Measurements from ENCODE around the gene RHBDD2. TPM values are rescaled to one million over a fixed set of nuclear protein-coding genes. Genes with fewer than 3 reads are reported as not detected.

Gene RHBDD2
- total and polyA plus RNA-seq, 4 donors = 25.1 to 102 (median 82.0) TPM

- H3K36me3 ChIP-seq (ENCODE audit: control insufficient read depth in 4 of 4, insufficient read depth in 4 of 4, low read length in 4 of 4) = peaks cover 0 to 6% (median 0%) of the 10 kb centered on the region in 4 donors
- peaks cover 0 to 14% (median 0%) of the 10 kb centered on the region in 5 donors for H3K4me1 ChIP-seq (ENCODE audit: control insufficient read depth in 5 of 5, insufficient read depth in 5 of 5, low read length in 5 of 5)
- H3K9ac ChIP-seq (ENCODE audit: insufficient read depth in 1 of 2, low read length in 2 of 2) = no peak overlapping the region
These were observed 45.4 kb downstream of the RHBDD2 start for GRCh38 chr7:75924256-75924655.

GRCh38 chr7:75924889-75925288, 46.1 kb downstream of the RHBDD2 start:
- H3K4me3 ChIP-seq = no peak overlapping the region
- WGBS, 2 donors = 80% methylated on average over 2 of the region's 2 CpGs
- ATAC-seq (ENCODE audit: insufficient read depth, low FRiP score) = no peak
- H3K4me1 ChIP-seq (ENCODE audit: control insufficient read depth in 5 of 5, insufficient read depth in 5 of 5, low read length in 5 of 5) = peaks cover 0 to 14% (median 0%) of the 10 kb centered on the region in 5 donors
- H3K27me3 ChIP-seq (ENCODE audit: control insufficient read depth in 3 of 3, insufficient read depth in 3 of 3, low read length in 2 of 3) = no peaks in the 10 kb centered on the region
- H3K9ac ChIP-seq (ENCODE audit: insufficient read depth in 1 of 2, low read length in 2 of 2) = no peak overlapping the region
- DNase-seq = no peak
- peaks cover 0 to 6% (median 2%) of the 10 kb centered on the region in 4 donors for H3K36me3 ChIP-seq (ENCODE audit: control insufficient read depth in 4 of 4, insufficient read depth in 4 of 4, low read length in 4 of 4)
- H3K9me3 ChIP-seq (ENCODE audit: control insufficient read depth in 4 of 4, insufficient read depth in 3 of 4, low read length in 3 of 4) = no peaks in the 10 kb centered on the region
- no peak overlapping the region for H3K27ac ChIP-seq (ENCODE audit: low read depth in 1 of 2, low read length in 1 of 2)
- TF ChIP-seq CTCF (IDR thresholded peaks at IDR 0.05; ENCODE audit: control extremely low read depth, extremely low read depth) = no peak

More at GRCh38 chr7:75924256-75924655, 45.4 kb downstream of the RHBDD2 start:
- Histone ChIP-seq H3K4me3 (no peak overlapping the region), H3K27ac (ENCODE audit: low read depth in 1 of 2, low read length in 1 of 2) (no peak overlapping the region), H3K9me3 (ENCODE audit: control insufficient read depth in 4 of 4, insufficient read depth in 3 of 4, low read length in 3 of 4) (no peaks in the 10 kb centered on the region), H3K27me3 (ENCODE audit: control insufficient read depth in 3 of 3, insufficient read depth in 3 of 3, low read length in 2 of 3) (no peaks in the 10 kb centered on the region)
- DNase-seq (no peak), ATAC-seq (ENCODE audit: insufficient read depth, low FRiP score) (no peak)
- WGBS, 2 donors = 96 to 100% methylated on average over 2 of the region's 2 CpGs
- no peak for TF ChIP-seq CTCF (IDR thresholded peaks at IDR 0.05; ENCODE audit: control extremely low read depth, extremely low read depth)

- no peak for TF ChIP-seq CTCF (IDR thresholded peaks at IDR 0.05; ENCODE audit: control extremely low read depth, extremely low read depth)
- peaks cover 0 to 13% (median 0%) of the 10 kb centered on the region in 5 donors for H3K4me1 ChIP-seq (ENCODE audit: control insufficient read depth in 5 of 5, insufficient read depth in 5 of 5, low read length in 5 of 5)
- peaks cover 0 to 6% (median 2%) of the 10 kb centered on the region in 4 donors for H3K36me3 ChIP-seq (ENCODE audit: control insufficient read depth in 4 of 4, insufficient read depth in 4 of 4, low read length in 4 of 4)
- DNase-seq = no peak
- no peaks in the 10 kb centered on the region for H3K9me3 ChIP-seq (ENCODE audit: control insufficient read depth in 4 of 4, insufficient read depth in 3 of 4, low read length in 3 of 4)
- ATAC-seq (ENCODE audit: insufficient read depth, low FRiP score) = no peak
- H3K4me3 ChIP-seq = no peak overlapping the region
- H3K9ac ChIP-seq (ENCODE audit: insufficient read depth in 1 of 2, low read length in 2 of 2) = no peak overlapping the region
- 92 to 94% methylated on average over 10 of the region's 10 CpGs for WGBS, 2 donors
- H3K27me3 ChIP-seq (ENCODE audit: control insufficient read depth in 3 of 3, insufficient read depth in 3 of 3, low read length in 2 of 3) = no peaks in the 10 kb centered on the region
- H3K27ac ChIP-seq (ENCODE audit: low read depth in 1 of 2, low read length in 1 of 2) = peak overlapping the region; percentile 27 to 68
These were observed 47.0 kb downstream of the RHBDD2 start for GRCh38 chr7:75925717-75926435.
